Muscle layer of duodenum (tissue), 2 donors: ENCODE results near the gene DPYSL4.
A peak's percentile ranks its signal among the peaks of the same experiment; 100 is the strongest.

Source experiments
- H3K27ac ChIP-seq: one replicate; pipeline ENCODE4 v1.7.0; 2013; ENCODE audit warnings: mild to moderate bottlenecking, low read length
- H3K27me3 ChIP-seq: one replicate; pipeline ENCODE4 v1.7.0; 2013; ENCODE audit warnings: low read depth, mild to moderate bottlenecking, control low read depth, low read length
- H3K36me3 ChIP-seq, 2 donors: one replicate each; pipeline ENCODE4 v1.7.0; 2013; ENCODE audit warnings: low read length in 2 of 2, control low read depth in 1 of 2, mild to moderate bottlenecking in 1 of 2; ENCODE audit not compliant: insufficient read depth in 2 of 2, control insufficient read depth in 1 of 2
- H3K4me1 ChIP-seq, 2 donors: one replicate each; pipeline ENCODE4 v1.7.0; 2013; ENCODE audit warnings: low read length in 2 of 2, mild to moderate bottlenecking in 2 of 2, control low read depth in 1 of 2, moderate library complexity in 1 of 2; ENCODE audit not compliant: insufficient read depth in 2 of 2, control insufficient read depth in 1 of 2
- H3K4me3 ChIP-seq, 2 donors: one replicate each; pipeline ENCODE4 v1.7.0; 2013; ENCODE audit warnings: low read length in 2 of 2, low read depth in 1 of 2, mild to moderate bottlenecking in 1 of 2
- H3K9me3 ChIP-seq, 2 donors: one replicate each; pipeline ENCODE4 v1.7.0; 2013; ENCODE audit warnings: low read length in 2 of 2, control low read depth in 1 of 2, mild to moderate bottlenecking in 1 of 2; ENCODE audit not compliant: control insufficient read depth in 1 of 2
- donor health status: healthy.

Gene DPYSL4

DNA sequence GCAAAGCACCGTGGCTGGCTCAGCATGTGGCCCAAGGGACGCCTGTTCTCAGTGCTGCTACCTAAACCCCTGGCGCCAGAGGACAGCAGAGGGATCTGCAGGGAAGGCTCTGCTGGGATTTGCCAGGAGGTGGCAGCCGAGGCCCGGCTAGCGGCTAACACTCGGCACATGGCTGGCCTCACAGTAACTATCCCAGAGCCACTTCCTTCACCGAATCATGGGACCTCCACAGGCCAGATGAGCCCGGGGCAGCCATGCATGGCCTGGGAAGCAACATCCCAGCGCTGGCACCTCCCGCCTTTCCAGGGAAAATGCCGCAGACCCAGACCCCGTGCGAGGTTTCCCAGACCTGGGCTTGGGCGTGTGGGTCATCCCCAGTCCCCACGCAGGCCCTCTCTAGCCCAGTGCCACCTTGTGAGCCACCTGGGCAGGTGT is 36.4 kb downstream of the DPYSL4 start:
- no peaks in the 10 kb centered on the region for H3K9me3 ChIP-seq
- H3K27ac ChIP-seq = no peak overlapping the region
- H3K36me3 ChIP-seq = peaks cover 0 to 3% of the 10 kb centered on the region in 2 donors
- no peak overlapping the region for H3K4me3 ChIP-seq
- peaks cover 0 to 4% of the 10 kb centered on the region in 2 donors for H3K4me1 ChIP-seq
- H3K27me3 ChIP-seq = no peaks in the 10 kb centered on the region

DNA sequence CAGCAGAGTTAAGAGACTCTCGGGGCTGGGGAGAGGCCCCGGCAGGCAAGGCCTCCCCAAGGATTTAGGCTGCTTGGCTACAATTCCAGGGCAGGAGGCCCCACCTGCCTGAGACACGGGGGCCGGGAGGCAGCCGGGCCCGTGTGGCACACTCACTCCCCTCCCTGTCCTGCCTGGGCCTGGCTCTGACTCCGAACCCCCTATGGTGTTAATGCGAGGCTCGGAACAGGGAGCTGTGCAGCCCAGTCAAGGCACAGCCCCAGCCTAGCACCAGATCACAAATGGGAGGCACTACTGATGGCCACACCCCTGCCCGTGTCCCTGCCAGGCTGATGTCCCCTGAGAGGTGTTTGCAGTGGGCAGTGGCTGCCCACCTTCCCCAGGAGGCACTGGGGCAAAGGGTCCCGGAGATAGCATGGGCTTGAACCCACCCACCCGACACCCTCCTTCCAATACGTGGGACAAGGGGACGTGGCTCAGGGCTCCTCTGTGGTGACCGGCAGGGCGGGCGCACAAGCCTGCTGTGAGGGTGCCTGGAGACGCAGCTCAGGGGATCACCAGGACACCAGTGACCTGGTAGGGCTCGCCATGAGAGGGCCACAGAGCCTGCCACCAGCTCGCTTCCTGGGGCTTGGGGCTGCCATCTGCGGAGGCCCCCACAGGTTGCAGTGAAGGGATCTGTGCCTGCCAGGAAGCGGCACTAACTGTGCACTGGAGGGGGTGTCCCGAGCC is 37.0 kb downstream of the DPYSL4 start:
- Histone ChIP-seq H3K4me3 (no peak overlapping the region), H3K9me3 (no peaks in the 10 kb centered on the region), H3K36me3 (peaks cover 0 to 1% of the 10 kb centered on the region in 2 donors), H3K27me3 (no peaks in the 10 kb centered on the region), H3K27ac (no peak overlapping the region), H3K4me1 (peaks cover 0 to 4% of the 10 kb centered on the region in 2 donors)

DNA sequence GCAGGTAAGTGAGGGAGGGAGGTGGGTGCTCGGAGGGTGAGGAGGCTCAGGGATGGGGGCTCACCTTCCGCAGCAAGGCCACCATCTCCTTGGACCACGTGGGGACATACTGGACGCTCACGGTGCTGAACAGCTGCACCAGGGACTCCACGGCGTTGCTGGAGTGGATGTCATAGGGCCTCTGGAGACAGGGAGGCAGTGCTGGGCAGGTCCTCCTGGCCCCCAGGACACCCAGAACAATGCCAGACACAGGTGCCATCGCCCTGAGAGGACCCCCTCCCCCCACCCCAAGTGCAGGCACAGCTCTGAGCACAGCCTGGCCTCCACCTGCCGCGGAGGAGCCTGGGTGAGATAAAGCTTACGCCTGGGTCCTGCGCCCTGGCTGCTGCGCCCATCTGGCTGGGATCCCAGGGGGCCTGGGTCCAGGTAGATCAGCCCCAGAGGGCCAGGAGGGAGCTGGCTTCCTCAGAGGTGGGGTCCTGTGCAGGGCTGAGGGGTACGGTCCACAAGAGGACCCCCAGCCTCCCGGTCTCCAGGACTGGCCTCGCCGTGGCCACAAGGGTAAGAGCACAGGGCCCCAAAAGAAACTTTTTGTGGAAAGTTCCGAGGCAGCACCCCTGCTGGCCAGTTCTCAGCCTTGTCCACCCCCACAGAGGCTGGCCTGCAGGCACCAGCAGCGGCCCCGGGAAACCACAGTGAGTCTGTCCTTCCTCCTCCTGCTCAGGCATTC is 37.8 kb downstream of the DPYSL4 start:
- Histone ChIP-seq H3K4me3 (no peak overlapping the region), H3K9me3 (no peaks in the 10 kb centered on the region)

DNA sequence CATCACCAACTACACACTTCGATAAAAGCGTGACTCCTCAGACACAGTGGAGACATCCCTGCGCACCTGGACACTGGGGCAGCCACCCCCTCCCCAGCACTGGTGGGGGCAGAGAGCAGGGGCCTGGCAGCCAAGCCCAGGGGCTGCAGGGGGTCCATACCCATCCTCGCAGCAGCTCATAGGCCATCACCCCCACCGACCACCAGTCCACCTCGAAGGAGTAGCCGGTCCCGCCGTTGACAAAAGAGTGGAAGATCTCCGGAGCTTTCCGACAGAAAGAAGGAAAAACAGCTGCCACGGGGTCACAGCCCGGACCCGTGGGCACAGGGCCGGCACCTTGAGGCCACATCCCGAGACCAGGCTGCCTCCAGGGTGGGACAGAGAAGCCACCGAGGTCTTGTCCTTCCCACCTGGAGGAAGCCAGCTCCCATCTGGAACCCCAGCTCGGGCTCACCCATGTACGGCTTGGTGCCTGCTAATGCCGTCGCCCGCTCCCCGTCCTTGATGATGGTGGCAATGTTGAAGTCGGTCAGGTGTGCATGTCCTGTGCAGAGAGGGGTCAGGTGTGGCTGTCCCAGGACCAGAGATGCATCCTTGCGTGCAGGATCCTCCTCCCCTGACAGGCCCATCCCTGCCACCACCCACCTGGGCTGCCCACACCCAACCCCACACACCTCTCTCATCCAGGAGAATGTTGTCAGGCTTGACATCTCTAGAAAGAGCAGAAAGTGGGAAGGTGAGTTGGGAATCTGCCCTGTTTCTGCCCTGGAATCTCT is 38.5 kb downstream of the DPYSL4 start:
- no peaks in the 10 kb centered on the region for H3K27me3 ChIP-seq
- H3K4me3 ChIP-seq = no peak overlapping the region
- no peaks in the 10 kb centered on the region for H3K36me3 ChIP-seq
- peaks cover 0 to 6% of the 10 kb centered on the region in 2 donors for H3K4me1 ChIP-seq
- no peak overlapping the region for H3K27ac ChIP-seq
- H3K9me3 ChIP-seq = no peaks in the 10 kb centered on the region

More for the DNA sequence above, 37.8 kb downstream of the DPYSL4 start:
- no peaks in the 10 kb centered on the region for H3K36me3 ChIP-seq
- H3K27ac ChIP-seq = no peak overlapping the region
- no peaks in the 10 kb centered on the region for H3K27me3 ChIP-seq
- peaks cover 0 to 4% of the 10 kb centered on the region in 2 donors for H3K4me1 ChIP-seq

DNA sequence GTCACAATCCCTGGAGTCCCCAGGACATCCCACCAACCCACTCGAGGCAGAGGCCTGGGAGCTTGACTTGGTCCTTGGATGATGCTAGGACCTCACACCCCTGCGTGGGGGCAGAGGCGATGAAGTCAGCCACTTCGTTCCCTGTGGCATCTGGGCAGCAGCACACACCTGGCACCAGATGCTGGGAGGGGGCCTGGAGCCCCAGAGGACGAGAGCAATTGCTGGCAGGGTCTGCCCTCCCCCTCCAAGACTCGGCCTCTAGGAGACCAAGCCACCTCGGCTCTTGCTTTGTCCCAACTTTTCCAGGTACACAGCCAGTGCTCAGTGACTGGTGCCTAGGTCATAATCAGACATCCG is 39.1 kb downstream of the DPYSL4 start:
- Histone ChIP-seq H3K9me3 (no peaks in the 10 kb centered on the region), H3K4me1 (peaks cover 0 to 12% of the 10 kb centered on the region in 2 donors)

DNA sequence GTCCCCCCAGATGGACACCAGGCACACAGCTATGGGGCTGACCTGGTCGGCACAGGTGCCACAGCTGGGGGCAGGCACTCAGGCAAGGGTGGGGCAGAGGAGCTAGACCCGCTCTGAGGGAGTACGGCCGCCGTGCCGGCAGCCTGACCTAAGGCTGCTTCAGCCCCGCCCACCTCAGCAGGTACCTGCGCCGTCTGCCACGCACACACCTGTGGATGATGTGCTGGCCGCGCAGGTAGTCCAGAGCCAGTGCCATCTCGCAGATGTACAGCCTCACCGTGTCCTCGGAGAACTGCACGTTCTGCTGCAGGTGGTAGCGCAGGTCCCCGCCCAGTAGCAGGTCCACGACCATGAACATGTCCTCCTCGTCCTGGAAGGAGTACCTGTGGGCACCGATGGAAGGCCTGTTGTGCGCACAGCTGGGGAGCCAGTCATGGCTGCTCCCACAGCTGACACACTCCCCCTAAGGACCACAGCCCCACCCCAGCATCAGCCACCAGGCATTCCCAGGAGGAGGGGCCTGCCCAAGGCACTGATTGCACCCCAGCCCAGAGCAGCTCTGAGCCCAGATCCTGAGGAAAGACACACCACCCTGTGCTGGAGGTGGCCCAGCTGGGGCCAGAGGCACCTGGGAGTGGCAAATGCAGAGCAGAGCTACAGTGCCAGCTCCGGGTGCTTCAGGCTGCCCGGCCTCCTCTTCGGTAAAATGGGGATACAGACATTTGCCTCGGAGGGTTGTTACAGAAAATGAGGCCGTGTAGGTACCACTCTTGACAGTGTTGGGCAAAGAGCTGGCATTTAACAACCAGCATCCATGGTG is 40.0 kb downstream of the DPYSL4 start:
- Histone ChIP-seq H3K27me3 (no peaks in the 10 kb centered on the region), H3K9me3 (no peaks in the 10 kb centered on the region), H3K4me1 (peaks cover 0 to 13% of the 10 kb centered on the region in 2 donors), H3K4me3 (no peak overlapping the region), H3K27ac (no peak overlapping the region), H3K36me3 (no peaks in the 10 kb centered on the region)

More for the DNA sequence above, 39.1 kb downstream of the DPYSL4 start:
- no peaks in the 10 kb centered on the region for H3K36me3 ChIP-seq
- H3K4me3 ChIP-seq = no peak overlapping the region
- no peak overlapping the region for H3K27ac ChIP-seq
- H3K27me3 ChIP-seq = no peaks in the 10 kb centered on the region

DNA sequence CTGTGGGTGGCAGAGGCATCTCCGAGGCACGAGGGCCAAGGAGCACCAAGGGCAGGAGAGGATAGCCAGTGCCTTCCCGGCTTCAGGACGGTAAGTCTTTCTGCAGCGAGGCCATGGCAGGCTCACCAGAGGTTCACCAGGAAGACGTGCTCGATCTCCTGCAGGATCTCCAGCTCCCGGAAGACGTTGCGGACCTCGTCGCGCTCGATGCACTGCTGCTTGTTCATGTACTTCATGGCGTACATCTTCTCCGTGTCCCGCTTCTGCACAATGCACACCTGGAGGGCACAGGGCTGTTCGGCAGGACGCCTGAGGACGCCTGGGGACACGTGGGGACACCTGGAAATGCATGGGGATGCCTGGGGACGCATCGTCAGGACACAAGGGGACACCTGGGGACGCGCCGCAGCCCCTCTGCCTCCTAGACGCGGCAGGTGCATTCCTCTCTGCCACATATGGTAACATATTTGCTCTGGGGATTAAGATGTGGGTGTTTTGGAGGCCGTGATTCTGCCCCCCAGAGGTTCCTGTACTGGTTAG is 41.2 kb downstream of the DPYSL4 start:
- no peaks in the 10 kb centered on the region for H3K36me3 ChIP-seq
- H3K27me3 ChIP-seq = no peaks in the 10 kb centered on the region
- H3K4me3 ChIP-seq = no peak overlapping the region
- H3K27ac ChIP-seq = no peak overlapping the region
- H3K4me1 ChIP-seq = peaks cover 0 to 13% of the 10 kb centered on the region in 2 donors
- no peaks in the 10 kb centered on the region for H3K9me3 ChIP-seq

DNA sequence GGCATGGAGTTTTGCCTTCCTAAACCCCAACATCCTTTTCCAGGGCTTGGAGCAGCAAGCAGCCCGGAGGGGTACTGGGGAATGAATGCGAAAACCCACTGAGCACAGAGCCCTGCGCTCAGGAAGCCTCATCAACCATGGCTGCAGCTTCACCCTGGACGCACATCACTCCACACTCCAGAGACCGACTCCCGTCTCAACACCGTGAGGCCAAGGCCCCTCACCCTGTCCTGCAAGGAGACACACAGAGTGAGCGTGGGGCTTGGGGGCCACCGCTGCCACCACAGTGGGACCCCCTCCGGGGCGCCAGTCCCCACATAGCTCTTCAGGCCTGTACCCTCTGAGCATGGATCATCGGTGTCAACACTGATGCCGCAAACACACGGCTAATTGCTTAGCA is 41.9 kb downstream of the DPYSL4 start:
- no peaks in the 10 kb centered on the region for H3K36me3 ChIP-seq
- H3K4me1 ChIP-seq = peaks cover 0 to 9% of the 10 kb centered on the region in 2 donors
- no peak overlapping the region for H3K4me3 ChIP-seq
- no peaks in the 10 kb centered on the region for H3K27me3 ChIP-seq
- H3K27ac ChIP-seq = no peak overlapping the region
- H3K9me3 ChIP-seq = no peaks in the 10 kb centered on the region

DNA sequence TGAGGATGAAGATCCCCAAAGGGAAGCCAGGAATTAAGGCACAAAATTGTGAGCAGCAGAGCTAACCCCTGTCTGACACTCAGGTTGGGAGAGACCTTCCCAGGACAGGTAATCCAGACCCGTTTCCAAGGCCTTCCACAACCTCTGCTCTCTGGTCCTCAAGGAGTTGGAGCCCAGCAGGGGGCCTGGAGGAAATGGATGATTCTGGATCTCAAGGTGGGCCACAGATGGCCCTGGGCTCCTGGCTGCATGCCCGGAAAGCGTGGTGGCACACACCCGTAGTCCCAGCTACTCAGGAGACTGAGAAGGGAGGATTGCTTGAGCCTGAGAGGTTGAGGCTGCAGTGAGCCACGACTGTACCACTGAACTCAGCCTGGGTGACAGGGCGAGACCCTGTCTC is 42.3 kb downstream of the DPYSL4 start:
- Histone ChIP-seq H3K36me3 (no peaks in the 10 kb centered on the region), H3K9me3 (no peaks in the 10 kb centered on the region), H3K27me3 (no peaks in the 10 kb centered on the region), H3K4me3 (no peak overlapping the region), H3K27ac (no peak overlapping the region), H3K4me1 (peaks cover 0 to 9% of the 10 kb centered on the region in 2 donors)

DNA sequence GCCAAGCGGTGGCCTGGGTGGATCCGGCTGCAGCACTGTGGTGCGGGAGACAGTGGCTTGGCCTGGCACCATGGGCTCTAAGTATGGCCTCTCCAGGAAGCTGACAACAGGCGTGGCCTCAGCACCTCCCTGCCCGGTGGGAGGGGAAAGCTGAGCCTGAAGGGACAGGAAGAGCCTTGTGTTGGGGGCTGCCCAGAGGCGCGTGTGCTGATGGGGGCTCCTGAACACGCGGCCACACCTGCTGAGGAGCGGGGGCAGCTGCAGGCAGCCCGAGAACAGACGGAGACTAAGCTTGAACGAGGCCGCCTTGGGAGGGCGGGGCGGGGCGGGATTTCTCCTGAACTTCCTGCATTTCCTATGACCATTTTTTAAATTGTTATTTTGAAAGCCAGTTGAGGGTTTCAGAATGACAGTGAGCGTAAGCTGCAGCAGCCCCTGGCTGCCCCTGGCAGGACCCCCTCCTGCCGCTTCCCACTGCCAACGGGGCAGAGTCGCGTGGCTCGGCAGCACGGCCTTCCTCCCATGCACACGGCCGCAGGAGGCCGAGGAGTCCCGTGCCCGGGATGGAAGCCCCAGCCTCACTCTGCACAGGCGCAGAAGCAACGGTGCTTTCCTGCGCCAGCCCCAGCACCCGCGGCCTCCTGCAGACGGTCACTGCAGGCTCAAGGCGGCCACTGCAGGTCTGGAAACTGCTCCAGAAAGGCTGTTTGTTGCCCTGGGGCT is 43.2 kb downstream of the DPYSL4 start:
- Histone ChIP-seq H3K4me1 (peaks cover 0 to 9% of the 10 kb centered on the region in 2 donors), H3K9me3 (no peaks in the 10 kb centered on the region), H3K27me3 (no peaks in the 10 kb centered on the region), H3K36me3 (no peaks in the 10 kb centered on the region), H3K27ac (no peak overlapping the region), H3K4me3 (peak overlapping the region; percentile 26 to 57)
